Upper lobe of right lung (tissue), 1 donor: ENCODE measurements around the gene MPP2. TPM values are rescaled to one million over a fixed set of nuclear protein-coding genes. Genes with fewer than 3 reads are reported as not detected.

Source experiments
- ATAC-seq: fragments of 200-7000 bp; cut with Tn5 transposase; one replicate; pipeline ENCODE4 v1.9.1; 2020; ENCODE audit warnings: mild to moderate bottlenecking, moderate library complexity
- DNase-seq: peaks from one replicate; pipeline ENCODE4 v3.0.0-alpha.2; 2020
- H3K27ac ChIP-seq: fragments of 200-600 bp; one replicate; pipeline ENCODE4 v1.8.0; 2022
- H3K27me3 ChIP-seq: fragments of 200-600 bp; one replicate; pipeline ENCODE4 v1.8.0; 2022; ENCODE audit warnings: mild to moderate bottlenecking
- H3K36me3 ChIP-seq: fragments of 200-600 bp; one replicate; pipeline ENCODE4 v1.8.0; 2022
- H3K4me1 ChIP-seq: fragments of 200-600 bp; one replicate; pipeline ENCODE4 v1.8.0; 2022
- H3K4me3 ChIP-seq: fragments of 200-600 bp; one replicate; pipeline ENCODE4 v1.8.0; 2022; ENCODE audit warnings: mild to moderate bottlenecking
- H3K9me3 ChIP-seq: fragments of 200-600 bp; one replicate; pipeline ENCODE4 v1.8.0; 2022
- intact Hi-C: fragments of 100-400 bp; cut with DNase I; formaldehyde crosslinking; loops from one replicate; pipeline ENCODE4 v1.11.0; 2022
- total RNA-seq: library from RNA; stranded (reverse); fragmentation: NEBNext Ultra II Directional; extraction: Animal tissue kit (Norgen Biotek cat#: 25700); gene quantifications from one replicate; pipeline ENCODE4 v1.2.1, GENCODE V29; 2021
- TF ChIP-seq, protein P1 (sequence below): fragments of 200-600 bp; IDR thresholded peaks from one replicate; pipeline ENCODE4 v1.8.0; 2022; ENCODE audit warnings: antibody characterized with exemption
- donor health status: DM: no; HTN: yes; CAD: no; lungs with severe emphysema.

The MPP2 gene
- total RNA-seq, 1 donor from 2014 or later: 0.49 TPM

DNA sequence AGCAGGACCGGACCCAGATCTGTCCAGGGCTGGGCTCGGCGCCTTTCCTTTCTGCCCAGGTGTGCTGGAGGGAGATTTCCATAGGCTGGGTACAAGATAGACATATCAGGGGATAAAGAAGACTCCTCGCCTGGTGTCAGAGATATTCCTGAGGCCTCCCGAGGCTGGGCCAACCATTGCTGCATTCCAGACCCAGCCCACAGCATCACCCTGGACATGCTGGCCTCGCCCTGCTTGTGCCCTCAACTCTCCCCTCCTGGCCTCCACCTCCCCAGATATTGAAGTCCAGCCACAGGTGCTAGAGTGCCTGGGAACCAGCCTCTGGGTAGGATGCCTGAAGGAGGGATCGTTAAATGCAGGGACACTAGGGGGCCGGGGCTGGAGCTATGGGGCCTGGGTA is 58.2 kb downstream of the MPP2 start:
- TF ChIP-seq, protein P1, sequence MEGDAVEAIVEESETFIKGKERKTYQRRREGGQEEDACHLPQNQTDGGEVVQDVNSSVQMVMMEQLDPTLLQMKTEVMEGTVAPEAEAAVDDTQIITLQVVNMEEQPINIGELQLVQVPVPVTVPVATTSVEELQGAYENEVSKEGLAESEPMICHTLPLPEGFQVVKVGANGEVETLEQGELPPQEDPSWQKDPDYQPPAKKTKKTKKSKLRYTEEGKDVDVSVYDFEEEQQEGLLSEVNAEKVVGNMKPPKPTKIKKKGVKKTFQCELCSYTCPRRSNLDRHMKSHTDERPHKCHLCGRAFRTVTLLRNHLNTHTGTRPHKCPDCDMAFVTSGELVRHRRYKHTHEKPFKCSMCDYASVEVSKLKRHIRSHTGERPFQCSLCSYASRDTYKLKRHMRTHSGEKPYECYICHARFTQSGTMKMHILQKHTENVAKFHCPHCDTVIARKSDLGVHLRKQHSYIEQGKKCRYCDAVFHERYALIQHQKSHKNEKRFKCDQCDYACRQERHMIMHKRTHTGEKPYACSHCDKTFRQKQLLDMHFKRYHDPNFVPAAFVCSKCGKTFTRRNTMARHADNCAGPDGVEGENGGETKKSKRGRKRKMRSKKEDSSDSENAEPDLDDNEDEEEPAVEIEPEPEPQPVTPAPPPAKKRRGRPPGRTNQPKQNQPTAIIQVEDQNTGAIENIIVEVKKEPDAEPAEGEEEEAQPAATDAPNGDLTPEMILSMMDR: no peak
- ATAC-seq (no peak), DNase-seq (no peak)
- no peak overlapping the region for H3K27ac ChIP-seq
- H3K36me3 ChIP-seq: no peaks in the 10 kb centered on the region
- no peaks in the 10 kb centered on the region for H3K9me3 ChIP-seq
- no peak overlapping the region for H3K4me3 ChIP-seq
- peaks cover 4% of the 10 kb centered on the region for H3K4me1 ChIP-seq
- intact Hi-C loops: loop anchor here (10.0 kb wide), 1 partner anchor 64 kb away; the partner anchor contains the start of gene CFAP97D1
- H3K27me3 ChIP-seq: peaks cover 4% of the 10 kb centered on the region

DNA sequence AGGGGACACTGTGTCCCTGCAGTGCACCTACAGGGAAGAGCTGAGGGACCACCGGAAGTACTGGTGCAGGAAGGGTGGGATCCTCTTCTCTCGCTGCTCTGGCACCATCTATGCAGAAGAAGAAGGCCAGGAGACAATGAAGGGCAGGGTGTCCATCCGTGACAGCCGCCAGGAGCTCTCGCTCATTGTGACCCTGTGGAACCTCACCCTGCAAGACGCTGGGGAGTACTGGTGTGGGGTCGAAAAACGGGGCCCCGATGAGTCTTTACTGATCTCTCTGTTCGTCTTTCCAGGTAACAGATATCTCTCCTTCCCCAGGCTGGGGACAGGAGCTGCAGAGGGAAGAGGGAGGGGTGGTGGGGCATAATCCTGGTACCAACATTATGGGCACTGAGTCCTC is 58.7 kb downstream of the MPP2 start:
- TF ChIP-seq, protein P1: no peak
- ATAC-seq (no peak), DNase-seq (peak; percentile 18)
- Histone ChIP-seq H3K4me1 (peaks cover 4% of the 10 kb centered on the region), H3K27ac (no peak overlapping the region), H3K27me3 (peaks cover 4% of the 10 kb centered on the region), H3K9me3 (no peaks in the 10 kb centered on the region), H3K36me3 (no peaks in the 10 kb centered on the region), H3K4me3 (no peak overlapping the region)
- intact Hi-C loops: loop anchor here (10.0 kb wide), 1 partner anchor 64 kb away; the partner anchor contains the start of gene CFAP97D1

DNA sequence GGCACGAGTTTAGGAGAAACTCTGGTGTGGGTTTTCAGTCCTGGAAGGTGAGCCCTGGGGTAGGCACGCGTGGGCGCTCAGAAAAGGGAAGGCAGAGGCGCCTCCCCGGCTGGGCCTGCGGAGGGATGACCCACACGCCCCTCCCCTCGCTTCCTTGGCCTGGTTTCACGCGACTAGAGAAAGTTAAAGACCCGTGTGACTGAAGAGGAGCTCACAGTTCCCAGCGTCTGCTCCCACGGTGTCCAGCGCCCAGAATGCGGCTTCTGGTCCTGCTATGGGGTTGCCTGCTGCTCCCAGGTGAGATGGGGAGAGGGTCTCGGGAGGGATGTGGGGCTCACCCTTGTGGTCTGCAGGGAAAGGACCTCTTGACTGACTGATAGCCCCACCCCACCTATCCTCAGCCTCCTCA is 60.4 kb downstream of the MPP2 start, which contains the start of gene CD300LG:
TSS of gene CD300LG (plus strand) at position 214 of the 409 bp plus-strand sequence. CDS start at position 255, 41 bp downstream.
- Histone ChIP-seq H3K36me3 (no peaks in the 10 kb centered on the region), H3K4me3 (no peak within 1 kb of the TSS), H3K9me3 (no peaks in the 10 kb centered on the region), H3K27ac (no peak within 1 kb of the TSS), H3K4me1 (peaks cover 5% of the 10 kb centered on the region), H3K27me3 (peaks cover 3% of the 10 kb centered on the region)
- TF ChIP-seq, protein P1: no peak
- DNase-seq (peak; percentile 73), ATAC-seq (peak; percentile 39)
- intact Hi-C loops: loop anchor here (10.0 kb wide), 1 partner anchor 62 kb away; the partner anchor contains the start of gene CFAP97D1

DNA sequence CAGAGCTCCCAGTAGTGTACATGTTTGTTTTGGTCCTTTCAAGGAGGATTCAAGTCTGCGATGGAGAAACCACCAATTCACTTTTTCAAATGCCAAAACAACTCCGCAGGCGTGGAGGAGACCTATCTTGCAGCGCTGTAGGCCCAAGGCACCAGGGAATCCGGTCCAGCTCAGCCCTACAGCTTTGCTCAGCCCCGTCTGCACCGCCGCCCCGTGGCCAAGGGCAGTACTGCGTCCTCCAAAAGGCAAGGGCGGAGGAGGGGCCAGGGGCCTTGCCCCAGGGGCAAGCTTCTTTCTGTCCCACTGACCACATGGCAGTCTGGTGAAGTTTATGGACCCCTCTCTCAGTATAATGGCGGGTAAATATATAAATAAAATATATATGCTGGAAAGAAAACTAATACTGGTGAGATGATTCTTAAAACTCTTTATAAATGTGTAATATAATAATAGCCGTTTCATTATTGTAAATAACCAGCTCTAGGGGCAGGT is 61.1 kb downstream of the MPP2 start:
- intact Hi-C loops: loop anchor here (10.0 kb wide), 1 partner anchor 61 kb away; the partner anchor contains the start of gene CFAP97D1

DNA sequence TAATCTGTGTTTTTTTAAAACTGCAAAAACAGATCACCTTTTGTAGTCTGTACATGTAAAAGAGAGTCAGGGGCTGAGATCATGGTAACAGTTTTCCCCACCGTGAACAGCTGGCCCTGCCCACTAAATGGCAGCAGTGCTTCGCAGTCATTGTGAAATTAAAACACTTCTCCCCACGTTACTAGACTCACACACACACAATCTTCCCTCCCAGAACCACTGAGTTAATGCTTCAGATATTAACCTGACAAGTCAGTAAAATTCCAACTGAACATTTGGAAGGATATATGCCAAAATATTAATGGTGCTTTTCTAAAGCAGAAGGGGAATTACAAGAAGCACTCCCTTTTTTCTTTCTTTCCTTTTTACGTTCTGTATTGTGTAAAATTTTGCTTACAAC is 61.6 kb downstream of the MPP2 start:
- Histone ChIP-seq H3K9me3 (no peaks in the 10 kb centered on the region), H3K27me3 (no peaks in the 10 kb centered on the region), H3K4me1 (peaks cover 13% of the 10 kb centered on the region), H3K36me3 (no peaks in the 10 kb centered on the region), H3K4me3 (no peak overlapping the region), H3K27ac (no peak overlapping the region)
- intact Hi-C loops: loop anchor here (10.0 kb wide), 1 partner anchor 61 kb away; the partner anchor contains the start of gene CFAP97D1
- ATAC-seq (no peak), DNase-seq (no peak)
- TF ChIP-seq, protein P1: no peak

More for the DNA sequence above, 61.1 kb downstream of the MPP2 start:
- peaks cover 12% of the 10 kb centered on the region for H3K4me1 ChIP-seq
- no peaks in the 10 kb centered on the region for H3K36me3 ChIP-seq
- H3K9me3 ChIP-seq: no peaks in the 10 kb centered on the region
- TF ChIP-seq, protein P1: peak; percentile 99
- H3K27ac ChIP-seq: no peak overlapping the region
- no peaks in the 10 kb centered on the region for H3K27me3 ChIP-seq
- DNase-seq (peak; percentile 92), ATAC-seq (peak; percentile 97)
- H3K4me3 ChIP-seq: no peak overlapping the region
